Prostate gland (tissue), 2 donors: Measurements from ENCODE around the gene CHKA.
A peak's percentile ranks its signal among the peaks of the same experiment; 100 is the strongest.

Source experiments
- POLR2AphosphoS5 ChIP-seq: sonication (generic); formaldehyde crosslinking; IDR thresholded peaks from one replicate; pipeline ENCODE4 v1.6.1; 2017; ENCODE audit warnings: antibody characterized with exemption
- TF ChIP-seq, protein P1 (sequence below), 4 experiments: fragments of 200-600 bp in 2 of 4; fragments of 450-650 bp in 2 of 4; sonication (generic) in 2 of 4; IDR thresholded peaks; 1 replicate in 3 of 4; 2 replicates in 1 of 4; pipeline ENCODE4 v1.5.1; 2016 to 2019; ENCODE audit warnings: antibody characterized with exemption in 4 of 4, mild to moderate bottlenecking in 2 of 4, moderate library complexity in 2 of 4

DNA sequence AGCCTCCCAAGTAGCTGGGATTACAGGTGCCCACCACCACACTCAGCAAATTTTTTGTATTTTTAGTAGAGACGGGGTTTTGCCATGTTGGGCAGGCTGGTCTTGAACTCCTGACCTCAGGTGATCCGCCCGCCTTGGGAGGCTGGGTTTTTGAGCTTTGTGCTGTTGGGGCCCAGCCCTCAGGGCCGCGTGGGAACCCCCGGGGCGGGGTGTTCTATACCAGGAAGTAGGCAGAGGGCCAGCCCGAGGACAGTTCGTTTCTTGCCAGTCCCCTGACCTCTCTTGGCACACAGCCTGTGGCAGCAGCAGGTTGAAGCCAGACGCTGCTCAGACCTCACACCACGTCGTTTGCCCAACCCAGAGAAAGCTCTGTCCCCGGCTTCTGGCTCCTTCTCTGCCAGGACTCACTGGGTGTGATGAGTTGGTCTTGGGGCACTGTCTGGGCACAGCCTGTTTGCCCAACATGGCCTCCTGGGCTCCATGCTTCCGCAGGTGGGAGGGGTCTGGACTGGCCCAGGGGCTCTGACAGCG, 24.9 kb upstream of the CHKA start:
- TF ChIP-seq, protein P1, sequence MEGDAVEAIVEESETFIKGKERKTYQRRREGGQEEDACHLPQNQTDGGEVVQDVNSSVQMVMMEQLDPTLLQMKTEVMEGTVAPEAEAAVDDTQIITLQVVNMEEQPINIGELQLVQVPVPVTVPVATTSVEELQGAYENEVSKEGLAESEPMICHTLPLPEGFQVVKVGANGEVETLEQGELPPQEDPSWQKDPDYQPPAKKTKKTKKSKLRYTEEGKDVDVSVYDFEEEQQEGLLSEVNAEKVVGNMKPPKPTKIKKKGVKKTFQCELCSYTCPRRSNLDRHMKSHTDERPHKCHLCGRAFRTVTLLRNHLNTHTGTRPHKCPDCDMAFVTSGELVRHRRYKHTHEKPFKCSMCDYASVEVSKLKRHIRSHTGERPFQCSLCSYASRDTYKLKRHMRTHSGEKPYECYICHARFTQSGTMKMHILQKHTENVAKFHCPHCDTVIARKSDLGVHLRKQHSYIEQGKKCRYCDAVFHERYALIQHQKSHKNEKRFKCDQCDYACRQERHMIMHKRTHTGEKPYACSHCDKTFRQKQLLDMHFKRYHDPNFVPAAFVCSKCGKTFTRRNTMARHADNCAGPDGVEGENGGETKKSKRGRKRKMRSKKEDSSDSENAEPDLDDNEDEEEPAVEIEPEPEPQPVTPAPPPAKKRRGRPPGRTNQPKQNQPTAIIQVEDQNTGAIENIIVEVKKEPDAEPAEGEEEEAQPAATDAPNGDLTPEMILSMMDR (IDR thresholded peaks at IDR 0.05), result no peak
- peak; percentile 82 for TF ChIP-seq POLR2AphosphoS5
